Small intestine (tissue), 7 donors: ENCODE results near the gene DGKH. TPM values are rescaled to one million over a fixed set of nuclear protein-coding genes. Genes with fewer than 3 reads are reported as not detected.
"Not testable (repeated sequence)": the region's sequence is repeated elsewhere in the genome, so short reads cannot be mapped to it uniquely, and the experiment has no call there.

ENCODE experiments used
- DNase-seq, 2 donors: peaks; one replicate each; pipeline versions ENCODE4 v3.0.0 to v3.0.0-alpha.2; 2013
- FAIRE-seq: peaks from 2 replicates; lab custom pipeline; 2012; peaks lifted over from hg19 to GRCh38; lab: Jason Lieb, UNC
- H3K27ac ChIP-seq, 3 donors: one replicate each; pipeline ENCODE4 v1.5.1; 2013; ENCODE audit warnings: low read length in 2 of 3, mild to moderate bottlenecking in 2 of 3, control low read depth in 1 of 3, inconsistent platforms in 1 of 3, low read depth in 1 of 3, moderate library complexity in 1 of 3
- H3K27me3 ChIP-seq, 3 donors: one replicate each; pipeline ENCODE4 v1.6.1; 2013; ENCODE audit warnings: low read length in 3 of 3, inconsistent platforms in 1 of 3; ENCODE audit not compliant: control insufficient read depth in 3 of 3, insufficient read depth in 3 of 3
- H3K36me3 ChIP-seq, 3 donors: one replicate each; pipeline ENCODE4 v1.6.1; 2013; ENCODE audit warnings: low read length in 3 of 3, inconsistent platforms in 1 of 3, low read depth in 1 of 3, mild to moderate bottlenecking in 1 of 3, moderate library complexity in 1 of 3; ENCODE audit not compliant: control insufficient read depth in 3 of 3, insufficient read depth in 2 of 3
- H3K4me1 ChIP-seq, 3 donors: one replicate each; pipeline ENCODE4 v1.6.1; 2013; ENCODE audit warnings: low read length in 2 of 3, inconsistent platforms in 1 of 3, low read depth in 1 of 3, mild to moderate bottlenecking in 1 of 3, moderate library complexity in 1 of 3; ENCODE audit not compliant: control insufficient read depth in 3 of 3, insufficient read depth in 2 of 3
- H3K4me3 ChIP-seq, 3 donors: one replicate each; pipeline ENCODE4 v1.5.1; 2013; ENCODE audit warnings: low read length in 3 of 3, control low read depth in 1 of 3, inconsistent platforms in 1 of 3, low read depth in 1 of 3, mild to moderate bottlenecking in 1 of 3, moderate library complexity in 1 of 3
- H3K9me3 ChIP-seq, 2 donors: one replicate each; pipeline ENCODE4 v1.6.1; 2013; ENCODE audit warnings: low read depth in 1 of 2, low read length in 1 of 2; ENCODE audit not compliant: control insufficient read depth in 2 of 2, insufficient read depth in 1 of 2
- WGBS, 3 donors: extraction: QIAGEN DNeasy Blood & Tissue Kit; methylation state at CpG; one replicate each; pipeline ENCODE4 v1.1.7; 2013; 5-methylcytosine and 5-hydroxymethylcytosine counted together
- polyA plus RNA-seq, 4 donors: library from polyadenylated mRNA; stranded (reverse) in 3 of 4; unstranded in 1 of 4; fragments of 200-250 nt in 3 of 4; fragments of 120-200 nt in 1 of 4; gene quantifications; one replicate each; pipeline versions ENCODE4 v1.2.1 to v1.2.3, GENCODE V29; 2013
- donor health status: healthy with polysubstance abuse.
- donor health status: control.
- donor health status: control.
- donor health status: Bipolar disorder and iron deficiency.
- donor health status: healthy.

Gene DGKH
- polyA plus RNA-seq, 4 donors, result 0.45 to 4.5 (median 2.0) TPM

DNA sequence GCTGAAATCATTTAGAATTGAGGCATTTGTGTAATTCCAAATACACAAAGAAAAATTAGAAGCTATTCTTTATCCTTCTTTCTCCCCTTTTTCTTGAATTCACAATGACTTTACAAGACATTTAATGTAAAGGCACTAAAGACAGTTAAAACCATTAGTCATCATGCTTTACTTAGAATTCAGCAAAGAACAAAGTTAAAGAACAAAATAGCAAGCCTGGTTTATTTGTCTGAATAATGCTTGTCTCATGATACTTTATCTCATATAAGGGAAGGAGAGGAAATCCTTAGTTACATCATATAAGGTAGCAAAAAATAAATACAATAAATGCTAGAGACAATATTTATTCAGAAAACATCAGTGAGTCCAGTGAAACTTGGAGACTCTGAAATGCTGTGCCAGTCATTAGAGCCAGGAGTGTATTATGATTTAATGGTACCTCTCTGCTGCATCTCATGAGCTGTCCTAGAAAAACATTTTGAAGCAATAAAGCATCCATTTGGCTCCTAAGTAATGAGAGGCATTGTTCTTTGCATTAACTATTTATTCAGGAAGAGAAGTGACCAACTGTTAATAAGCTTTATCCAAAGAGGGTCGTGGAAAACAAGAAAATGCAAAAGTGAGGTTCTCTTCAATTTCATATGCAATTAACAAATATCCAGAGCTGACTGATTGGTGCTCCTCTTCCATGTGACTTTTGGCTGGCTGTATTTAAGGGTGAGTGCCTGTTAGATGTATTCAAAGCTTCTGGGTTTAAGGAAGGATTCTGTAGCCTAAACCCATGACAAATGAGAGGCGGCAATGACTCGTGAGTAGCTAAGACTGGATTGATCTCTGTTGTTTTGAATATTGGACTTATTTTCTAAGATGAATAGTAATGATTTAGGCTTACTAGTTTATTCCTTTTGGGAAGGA lies 105.0 kb downstream of the DGKH start:
- WGBS, 3 donors, result 88 to 96% (median 91%) methylated on average over 3 of the region's 3 CpGs
- FAIRE-seq, result no peak

DNA sequence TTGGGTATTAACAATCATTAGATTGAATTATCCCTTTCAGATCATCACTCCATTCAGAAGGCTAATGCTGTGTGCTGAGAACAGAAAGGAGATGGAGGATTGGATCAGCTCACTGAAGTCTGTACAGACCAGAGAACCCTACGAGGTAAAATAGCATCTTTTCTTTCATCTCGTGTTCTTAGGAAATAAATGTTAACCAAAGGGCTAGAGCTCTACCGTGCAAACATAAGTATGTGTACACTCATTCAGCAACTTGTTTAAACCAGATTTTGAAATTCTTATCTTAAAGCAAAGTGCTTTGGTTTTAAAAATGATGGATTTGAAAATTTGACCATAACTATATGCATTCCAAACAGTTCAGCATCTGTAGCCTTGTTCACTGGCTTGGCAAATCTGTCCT lies 106.8 kb downstream of the DGKH start:
- FAIRE-seq, result no peak
- peaks cover 2 to 14% (median 4%) of the 10 kb centered on the region in 3 donors for H3K36me3 ChIP-seq
- H3K4me3 ChIP-seq, result no peak overlapping the region
- WGBS, 3 donors, result 90 to 98% (median 91%) methylated on average over 3 of the region's 3 CpGs
- DNase-seq, result no peak
- no peaks in the 10 kb centered on the region for H3K4me1 ChIP-seq
- H3K27ac ChIP-seq, result no peak overlapping the region
- H3K27me3 ChIP-seq, result no peaks in the 10 kb centered on the region
- no peaks in the 10 kb centered on the region for H3K9me3 ChIP-seq

More for the DNA sequence above, 105.0 kb downstream of the DGKH start:
- Histone ChIP-seq H3K27ac (no peak overlapping the region), H3K9me3 (no peaks in the 10 kb centered on the region), H3K27me3 (no peaks in the 10 kb centered on the region), H3K4me1 (no peaks in the 10 kb centered on the region), H3K36me3 (peaks cover 0 to 11% (median 0%) of the 10 kb centered on the region in 3 donors), H3K4me3 (no peak overlapping the region)
- no peak for DNase-seq

DNA sequence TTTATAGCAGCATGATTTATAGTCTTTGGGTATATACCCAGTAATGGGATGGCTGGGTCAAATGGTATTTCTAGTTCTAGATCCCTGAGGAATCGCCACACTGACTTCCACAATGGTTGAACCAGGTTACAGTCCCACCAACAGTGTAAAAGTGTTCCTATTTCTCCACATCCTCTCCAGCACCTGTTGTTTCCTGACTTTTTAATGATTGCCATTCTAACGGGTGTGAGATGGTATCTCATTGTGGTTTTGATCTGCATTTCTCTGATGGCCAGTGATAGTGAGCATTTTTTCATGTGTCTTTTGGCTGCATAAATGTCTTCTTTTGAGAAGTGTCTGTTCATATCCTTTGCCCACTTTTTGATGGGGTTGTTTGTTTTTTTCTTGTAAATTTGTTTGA lies 114.9 kb downstream of the DGKH start:
- FAIRE-seq, H3K4me1 ChIP-seq, H3K27me3 ChIP-seq, DNase-seq, H3K36me3 ChIP-seq, H3K27ac ChIP-seq, H3K4me3 ChIP-seq, H3K9me3 ChIP-seq: not testable (repeated sequence)
- WGBS, 3 donors, result 73 to 91% (median 88%) methylated on average over 1 of the region's 2 CpGs

DNA sequence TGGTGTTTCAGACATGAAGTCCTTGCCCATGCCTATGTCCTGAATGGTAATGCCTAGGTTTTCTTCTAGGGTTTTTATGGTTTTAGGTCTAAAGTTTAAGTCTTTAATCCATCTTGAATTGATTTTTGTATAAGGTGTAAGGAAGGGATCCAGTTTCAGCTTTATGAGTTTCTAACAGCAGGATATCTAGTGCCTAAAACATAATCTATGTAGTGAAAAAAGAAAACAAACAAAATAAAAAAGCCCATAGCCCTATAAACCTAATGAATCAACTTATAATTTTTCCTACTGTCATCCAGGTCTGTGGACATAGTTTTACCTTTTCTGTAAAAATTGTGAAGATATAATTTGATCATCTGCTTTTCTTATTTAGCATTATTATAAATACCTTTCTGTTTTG lies 115.5 kb downstream of the DGKH start:
- not testable (repeated sequence) for H3K27me3 ChIP-seq, H3K4me3 ChIP-seq, H3K36me3 ChIP-seq, H3K9me3 ChIP-seq, FAIRE-seq, H3K4me1 ChIP-seq, DNase-seq, H3K27ac ChIP-seq

DNA sequence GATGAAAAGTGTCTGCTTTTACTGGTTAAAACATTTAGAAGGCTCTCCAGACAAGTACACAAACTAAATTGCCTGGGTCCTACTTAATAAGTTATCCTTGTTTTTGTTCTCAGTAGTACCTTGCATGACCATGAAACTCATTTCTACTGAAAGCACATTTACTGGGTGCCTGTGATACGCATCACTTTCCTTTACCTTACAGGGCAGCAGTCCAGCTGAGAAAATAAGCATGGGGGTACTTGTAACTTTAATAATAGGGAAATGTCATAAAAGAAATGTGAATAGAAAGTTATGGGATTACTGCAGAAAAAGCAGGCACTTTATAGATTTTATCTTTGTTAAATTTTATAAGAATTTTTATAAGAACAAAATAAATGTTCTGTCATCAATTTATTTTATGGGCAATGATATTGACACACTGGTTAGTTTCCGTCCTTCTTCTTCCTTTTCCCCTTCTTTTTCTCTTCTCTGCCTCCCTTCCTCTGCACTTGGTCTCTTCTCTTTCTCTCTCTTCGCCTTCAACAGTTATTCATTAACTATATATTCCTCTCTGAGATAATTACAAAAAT lies 116.2 kb downstream of the DGKH start:
- peaks cover 3 to 6% (median 4%) of the 10 kb centered on the region in 3 donors for H3K36me3 ChIP-seq
- H3K4me3 ChIP-seq, result no peak overlapping the region
- H3K27me3 ChIP-seq, result no peaks in the 10 kb centered on the region
- 82 to 98% (median 95%) methylated on average over 3 of the region's 3 CpGs for WGBS, 3 donors
- no peaks in the 10 kb centered on the region for H3K9me3 ChIP-seq
- FAIRE-seq (no peak), DNase-seq (no peak)
- H3K4me1 ChIP-seq, result no peaks in the 10 kb centered on the region
- no peak overlapping the region for H3K27ac ChIP-seq

DNA sequence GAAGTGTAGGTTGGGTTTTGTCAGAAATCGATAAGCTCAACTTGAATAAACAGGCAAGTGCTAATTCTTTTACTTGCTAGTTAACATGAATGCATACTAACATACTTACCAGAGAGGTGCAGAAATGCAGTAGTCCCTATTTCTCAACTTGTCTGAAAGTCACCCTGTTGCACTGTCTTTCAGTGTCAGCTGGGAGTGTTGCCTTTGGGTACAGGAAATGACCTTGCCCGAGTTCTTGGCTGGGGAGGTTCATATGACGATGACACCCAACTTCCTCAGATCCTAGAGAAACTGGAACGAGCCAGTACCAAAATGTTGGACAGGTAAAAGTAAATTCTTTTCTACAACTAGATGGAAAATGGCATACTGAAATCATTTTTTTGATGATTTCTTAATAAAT lies 120.0 kb downstream of the DGKH start:
- Histone ChIP-seq H3K27me3 (no peaks in the 10 kb centered on the region), H3K4me3 (no peak overlapping the region), H3K4me1 (no peaks in the 10 kb centered on the region), H3K9me3 (no peaks in the 10 kb centered on the region), H3K36me3 (peaks cover 2 to 4% (median 3%) of the 10 kb centered on the region in 3 donors), H3K27ac (no peak overlapping the region)
- DNase-seq, result no peak
- WGBS, 3 donors, result 85 to 91% (median 90%) methylated on average over 4 of the region's 4 CpGs
- FAIRE-seq, result no peak

DNA sequence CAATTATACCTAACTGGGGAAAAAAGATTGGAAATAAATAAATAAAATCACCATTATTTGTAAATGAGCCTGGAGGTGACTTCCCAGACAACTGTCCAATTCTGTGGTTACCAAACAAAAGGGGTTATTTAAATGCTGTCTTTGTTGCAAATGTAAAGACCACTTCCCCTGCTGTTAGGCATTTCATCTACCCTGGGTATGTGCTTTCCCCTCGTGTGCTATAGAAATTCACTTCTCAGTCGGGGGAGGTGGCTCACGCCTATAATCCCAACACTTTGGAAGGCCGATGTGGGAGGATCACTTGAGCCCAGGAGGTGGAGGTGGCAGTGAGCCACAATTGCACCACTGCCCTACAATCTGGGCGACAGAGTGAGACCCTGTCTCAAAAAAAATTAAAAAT lies 121.6 kb downstream of the DGKH start:
- FAIRE-seq (no peak), DNase-seq (no peak)
- H3K36me3 ChIP-seq, result peaks cover 3 to 6% (median 5%) of the 10 kb centered on the region in 3 donors
- H3K4me3 ChIP-seq, result no peak overlapping the region
- H3K27me3 ChIP-seq, result no peaks in the 10 kb centered on the region
- no peak overlapping the region for H3K27ac ChIP-seq
- WGBS, 3 donors, result 90 to 92% (median 91%) methylated on average over 5 of the region's 5 CpGs
- no peaks in the 10 kb centered on the region for H3K4me1 ChIP-seq
- no peaks in the 10 kb centered on the region for H3K9me3 ChIP-seq

DNA sequence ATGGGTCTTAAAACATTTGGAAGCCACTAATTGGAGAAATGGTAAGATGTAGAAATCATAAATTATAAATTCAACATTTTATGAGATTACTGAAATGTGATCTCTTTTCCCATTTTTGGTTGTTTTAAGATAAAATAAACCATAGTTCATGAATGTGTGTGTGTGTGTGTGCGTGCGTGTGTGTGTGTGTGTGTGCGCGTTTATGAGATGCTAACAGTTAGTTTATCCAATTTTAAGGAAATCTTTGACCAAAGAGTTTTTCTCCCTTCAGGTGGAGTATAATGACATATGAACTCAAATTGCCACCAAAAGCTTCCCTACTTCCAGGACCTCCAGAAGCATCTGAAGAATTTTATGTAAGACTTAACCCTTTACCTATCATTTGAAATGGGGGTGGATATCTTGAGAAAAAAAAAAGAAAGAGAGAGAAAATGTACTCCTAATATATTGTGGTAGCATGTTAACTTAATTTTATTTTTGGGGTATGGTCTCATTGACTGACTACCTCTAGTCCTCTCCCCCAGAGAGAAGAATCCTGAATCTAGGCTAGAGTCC lies 125.4 kb downstream of the DGKH start:
- Histone ChIP-seq H3K36me3 (peaks cover 2 to 5% (median 4%) of the 10 kb centered on the region in 3 donors), H3K27me3 (no peaks in the 10 kb centered on the region), H3K4me3 (no peak overlapping the region), H3K4me1 (no peaks in the 10 kb centered on the region), H3K9me3 (no peaks in the 10 kb centered on the region), H3K27ac (no peak overlapping the region)
- no peak for DNase-seq
- 79 to 94% (median 88%) methylated on average over 4 of the region's 4 CpGs for WGBS, 3 donors
- FAIRE-seq, result no peak
